ENCODE results near the gene ZC3H8. TPM values are rescaled to one million over a fixed set of nuclear protein-coding genes. Genes with fewer than 3 reads are reported as not detected.

ZC3H8 gene
- total and polyA plus RNA-seq, 8 donors, result 3.1 to 8.6 (median 4.3) TPM

GRCh38 chr2:112273349-112273748, 18.5 kb upstream of the ZC3H8 start:
- H3K4me1 ChIP-seq, result peaks cover 0 to 14% (median 6%) of the 10 kb centered on the region in 3 donors
- no peak for DNase-seq
- TF ChIP-seq CTCF (IDR thresholded peaks at IDR 0.05), result no peak
- no peaks in the 10 kb centered on the region for H3K27me3 ChIP-seq
- H3K36me3 ChIP-seq, result no peaks in the 10 kb centered on the region
- no peak overlapping the region for H3K27ac ChIP-seq
- intact Hi-C loops (cut with DNase I), result no loop called here
- no peak for ATAC-seq
- H3K9me3 ChIP-seq, result no peaks in the 10 kb centered on the region
- WGBS, 2 donors, result 92 to 93% methylated on average over 5 of the region's 5 CpGs
- FAIRE-seq, result no peak
- no peak overlapping the region for H3K4me3 ChIP-seq

- 81 to 85% methylated on average over 5 of the region's 5 CpGs for WGBS, 2 donors
- DNase-seq, result no peak
- FAIRE-seq, result no peak
- Histone ChIP-seq H3K4me1 (peaks cover 0 to 13% (median 2%) of the 10 kb centered on the region in 3 donors), H3K27me3 (no peaks in the 10 kb centered on the region), H3K27ac (no peak overlapping the region), H3K4me3 (no peak overlapping the region), H3K9me3 (no peaks in the 10 kb centered on the region), H3K36me3 (no peaks in the 10 kb centered on the region)
- ATAC-seq, result no peak
- no peak for TF ChIP-seq CTCF (IDR thresholded peaks at IDR 0.05)
- intact Hi-C loops (cut with DNase I), result no loop called here
Observed at GRCh38 chr2:112272669-112273068, 17.8 kb upstream of the ZC3H8 start.

- H3K9me3 ChIP-seq, result no peaks in the 10 kb centered on the region
- ATAC-seq, result no peak
- intact Hi-C loops (cut with DNase I), result no loop called here
Observed at GRCh38 chr2:112268547-112268946, 13.7 kb upstream of the ZC3H8 start.

GRCh38 chr2:112262876-112263275, 8.0 kb upstream of the ZC3H8 start:
- no peaks in the 10 kb centered on the region for H3K36me3 ChIP-seq
- FAIRE-seq (no peak), DNase-seq (no peak), ATAC-seq (no peak)
- no peak overlapping the region for H3K4me3 ChIP-seq
- H3K9me3 ChIP-seq, result no peaks in the 10 kb centered on the region
- intact Hi-C loops (cut with DNase I), result no loop called here
- no peak for TF ChIP-seq CTCF (IDR thresholded peaks at IDR 0.05)
- no peaks in the 10 kb centered on the region for H3K27me3 ChIP-seq
- no peaks in the 10 kb centered on the region for H3K4me1 ChIP-seq
- no peak overlapping the region for H3K27ac ChIP-seq

More at GRCh38 chr2:112268547-112268946, 13.7 kb upstream of the ZC3H8 start:
- Histone ChIP-seq H3K36me3 (no peaks in the 10 kb centered on the region), H3K4me1 (no peaks in the 10 kb centered on the region), H3K4me3 (no peak overlapping the region), H3K27ac (no peak overlapping the region), H3K27me3 (no peaks in the 10 kb centered on the region)
- FAIRE-seq (no peak), DNase-seq (no peak)
- 78 to 93% methylated on average over 1 of the region's 1 CpG for WGBS, 2 donors
- no peak for TF ChIP-seq CTCF (IDR thresholded peaks at IDR 0.05)

GRCh38 chr2:112260295-112260625, 5.4 kb upstream of the ZC3H8 start:
- WGBS, 2 donors, result 94% methylated on average over 3 of the region's 3 CpGs
- ATAC-seq, result no peak
- no peak for TF ChIP-seq CTCF (IDR thresholded peaks at IDR 0.05)
- Histone ChIP-seq H3K27ac (no peak overlapping the region), H3K36me3 (no peaks in the 10 kb centered on the region), H3K4me1 (no peaks in the 10 kb centered on the region), H3K9me3 (no peaks in the 10 kb centered on the region), H3K27me3 (no peaks in the 10 kb centered on the region), H3K4me3 (no peak overlapping the region)
- intact Hi-C loops (cut with DNase I), result no loop called here
- FAIRE-seq, result no peak
- no peak for DNase-seq
